SJSA1 (cell line): ENCODE data around the gene PRMT9. TPM values are rescaled to one million over a fixed set of nuclear protein-coding genes. Genes with fewer than 3 reads are reported as not detected.
A peak's percentile ranks its signal among the peaks of the same experiment; 100 is the strongest.

Experiments used
- DNase-seq, 2 experiments: peaks; one replicate each; pipeline ENCODE4 v3.0.0-alpha.2; 2015 to 2020; ENCODE audit warnings: low spot score in 2 of 2, low read depth in 1 of 2
- H3K27ac ChIP-seq: fragments of 250-450 bp; sonication (Bioruptor Pico); 2 replicates; pipeline ENCODE4 v1.5.1; 2020; ENCODE audit warnings: mild to moderate bottlenecking, moderate library complexity
- H3K27me3 ChIP-seq: fragments of 250-450 bp; sonication (Bioruptor Pico); replicated peaks from 2 replicates; pipeline ENCODE4 v1.5.1; 2020; ENCODE audit warnings: mild to moderate bottlenecking, moderate library complexity
- H3K36me3 ChIP-seq: fragments of 250-450 bp; sonication (Bioruptor Pico); 2 replicates; pipeline ENCODE4 v1.5.1; 2020; ENCODE audit warnings: mild to moderate bottlenecking
- H3K4me1 ChIP-seq: fragments of 250-450 bp; sonication (Bioruptor Pico); replicated peaks from 2 replicates; pipeline ENCODE4 v1.6.1; 2021; ENCODE audit warnings: mild to moderate bottlenecking
- H3K4me3 ChIP-seq: fragments of 250-450 bp; sonication (Bioruptor Pico); 2 replicates; pipeline ENCODE4 v1.5.1; 2020; ENCODE audit warnings: mild to moderate bottlenecking
- H3K9me3 ChIP-seq: fragments of 250-450 bp; sonication (Bioruptor Pico); replicated peaks from 2 replicates; pipeline ENCODE4 v1.5.1; 2020; ENCODE audit warnings: mild to moderate bottlenecking
- total RNA-seq: library from RNA; depleted of rRNA; stranded (reverse); fragments of >200 nt; shearing (Covaris generic); gene quantifications from 2 replicates; pipeline ENCODE4 v1.2.3, GENCODE V29; 2014; rRNA removed

Gene PRMT9
- total RNA-seq, 1 experiment from 2014 or later, result 7.8 TPM

DNA sequence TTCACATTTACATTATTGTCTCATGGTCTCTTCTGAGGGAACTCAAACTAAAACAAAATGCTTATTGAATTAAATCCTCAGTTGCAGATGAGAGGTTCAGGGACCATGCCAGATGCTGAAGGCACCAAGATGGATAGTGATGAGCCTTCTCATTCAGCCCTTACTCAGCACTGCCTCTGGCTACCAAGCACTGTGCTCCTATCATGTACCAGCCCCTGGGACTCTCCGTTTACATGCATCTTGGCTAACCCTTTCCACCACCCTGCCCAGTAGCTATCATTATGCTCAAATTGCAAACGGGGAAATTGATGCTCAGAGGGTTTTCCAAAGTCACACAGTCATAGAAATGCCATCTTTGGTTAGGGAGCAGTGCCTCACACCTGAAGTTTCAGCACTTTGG lies 89.4 kb downstream of the PRMT9 start:
- H3K36me3 ChIP-seq, result no peaks in the 10 kb centered on the region
- H3K27me3 ChIP-seq, result no peaks in the 10 kb centered on the region
- H3K9me3 ChIP-seq, result no peaks in the 10 kb centered on the region
- peaks cover 12% of the 10 kb centered on the region for H3K4me1 ChIP-seq
- DNase-seq, result no peak
- no peak overlapping the region for H3K4me3 ChIP-seq
- H3K27ac ChIP-seq, result no peak overlapping the region

DNA sequence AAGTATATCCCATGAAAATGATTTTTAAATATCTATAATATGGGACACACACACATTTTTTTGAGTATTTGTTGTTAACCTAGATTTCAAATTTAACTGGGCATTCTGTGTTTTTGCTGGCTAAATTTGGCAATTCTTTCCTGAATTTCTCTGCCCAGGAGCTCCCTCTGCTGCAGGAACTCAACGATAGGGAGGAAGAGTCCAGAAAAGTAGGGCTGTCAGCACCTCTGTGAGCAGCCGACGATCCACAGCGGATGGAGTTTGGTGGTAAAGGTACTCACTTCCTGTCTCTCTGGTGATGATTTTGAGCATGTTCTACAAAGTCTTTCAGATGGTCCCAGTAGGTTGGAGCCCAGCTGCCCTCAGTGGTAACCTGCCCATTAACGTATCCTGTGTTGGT lies 89.9 kb downstream of the PRMT9 start:
- no peaks in the 10 kb centered on the region for H3K36me3 ChIP-seq
- no peak overlapping the region for H3K27ac ChIP-seq
- H3K4me1 ChIP-seq, result peaks cover 10% of the 10 kb centered on the region
- no peaks in the 10 kb centered on the region for H3K9me3 ChIP-seq
- DNase-seq, result no peak
- H3K27me3 ChIP-seq, result no peaks in the 10 kb centered on the region
- H3K4me3 ChIP-seq, result no peak overlapping the region

DNA sequence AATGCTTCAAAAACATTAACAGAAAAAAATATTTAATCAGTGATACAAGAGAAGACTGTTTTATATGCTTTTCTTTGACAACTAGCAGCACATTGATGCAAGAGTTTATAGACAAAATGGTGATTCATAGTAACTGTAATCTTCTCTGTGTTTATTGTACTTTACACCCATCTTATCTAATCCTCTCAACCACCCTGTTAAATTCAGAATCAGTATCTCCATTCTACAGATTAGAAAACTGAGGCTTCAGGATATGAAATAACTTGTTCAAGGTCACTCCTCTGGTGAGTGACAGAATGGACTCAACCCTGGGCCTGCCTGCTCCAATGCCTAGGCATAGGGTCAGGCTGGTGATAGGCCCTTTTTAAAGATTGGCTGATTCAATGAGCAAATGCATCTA lies 92.9 kb downstream of the PRMT9 start:
- H3K4me1 ChIP-seq, result no peaks in the 10 kb centered on the region
- H3K36me3 ChIP-seq, result no peaks in the 10 kb centered on the region
- H3K27me3 ChIP-seq, result no peaks in the 10 kb centered on the region
- DNase-seq, result no peak
- no peak overlapping the region for H3K27ac ChIP-seq
- H3K4me3 ChIP-seq, result no peak overlapping the region
- H3K9me3 ChIP-seq, result no peaks in the 10 kb centered on the region

DNA sequence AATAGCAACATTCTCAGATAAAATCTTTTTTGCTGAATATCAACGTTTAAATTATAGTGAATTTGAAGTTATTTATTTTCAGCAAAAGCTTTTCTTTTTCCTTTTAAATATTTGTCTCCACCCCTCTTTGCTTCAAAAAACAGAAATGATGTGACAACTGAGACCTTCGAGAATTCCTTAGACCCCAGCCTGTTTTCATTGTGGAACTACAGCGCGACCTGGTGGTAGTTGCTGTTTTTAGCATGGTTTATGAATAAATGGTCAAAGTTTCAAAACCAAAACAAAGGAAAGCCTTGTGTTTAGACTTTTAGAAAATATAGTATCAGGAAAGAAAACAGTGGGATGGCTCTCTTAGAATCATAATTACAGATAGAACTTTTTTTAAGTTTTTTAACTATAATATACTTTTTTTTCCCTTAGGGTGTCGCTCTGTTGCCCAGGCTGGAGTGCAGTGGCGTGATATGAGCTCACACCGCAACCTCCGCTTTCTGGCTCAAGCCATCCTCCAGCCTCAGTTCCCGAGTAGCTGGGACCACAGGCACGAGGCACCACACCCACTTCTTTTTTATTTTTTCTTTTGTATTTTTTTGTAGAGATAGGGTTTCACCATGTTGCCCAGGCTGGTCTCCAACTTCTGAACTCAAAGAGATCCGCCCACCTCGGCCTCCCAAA lies 93.6 kb downstream of the PRMT9 start:
- H3K36me3 ChIP-seq, result no peaks in the 10 kb centered on the region
- no peak overlapping the region for H3K27ac ChIP-seq
- no peaks in the 10 kb centered on the region for H3K9me3 ChIP-seq
- no peaks in the 10 kb centered on the region for H3K4me1 ChIP-seq
- no peaks in the 10 kb centered on the region for H3K27me3 ChIP-seq
- H3K4me3 ChIP-seq, result no peak overlapping the region
- DNase-seq, result peak; percentile 54 to 68

DNA sequence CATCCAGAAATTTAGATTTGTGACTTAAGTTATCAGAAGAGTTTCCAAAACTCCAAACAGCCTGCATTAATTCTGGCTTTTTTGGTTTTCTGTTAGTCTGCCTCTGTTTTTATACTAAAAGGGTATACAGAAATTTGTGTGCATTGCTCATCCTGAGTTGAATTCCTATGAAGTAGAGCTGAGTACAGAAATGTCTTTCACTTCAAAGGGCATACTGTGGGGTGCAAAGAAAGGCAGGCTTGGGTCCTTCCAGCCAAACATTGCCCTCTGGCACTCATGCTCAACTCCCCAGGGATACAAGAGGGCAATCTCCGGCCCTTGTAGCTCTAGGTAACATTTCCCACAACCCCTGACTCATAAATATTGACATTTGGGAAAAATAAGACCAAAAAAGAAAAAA lies 94.4 kb downstream of the PRMT9 start:
- Histone ChIP-seq H3K27ac (no peak overlapping the region), H3K9me3 (no peaks in the 10 kb centered on the region), H3K4me3 (no peak overlapping the region), H3K36me3 (no peaks in the 10 kb centered on the region), H3K27me3 (no peaks in the 10 kb centered on the region), H3K4me1 (no peaks in the 10 kb centered on the region)
- DNase-seq, result no peak

Other genes starting within 250 kb of the PRMT9 start
- gene EDNRA, start 203.1 kb downstream of the PRMT9 start, total RNA-seq, result 2.9 and 4.9 TPM in 2 replicates
- gene TMEM184C, start 66.8 kb downstream of the PRMT9 start, total RNA-seq, result 31.4 and 41.3 TPM in 2 replicates
- 24.5 and 36.9 TPM in 2 replicates for gene ARHGAP10, start 47.9 kb upstream of the PRMT9 start, total RNA-seq